ENCODE results near the gene SLC1A7.

GRCh38 chr1:53082826-53083455 lies 59.5 kb downstream of the SLC1A7 start:
- no peak for TF ChIP-seq CTCF (IDR thresholded peaks at IDR 0.05)
- TF ChIP-seq POLR2A (IDR thresholded peaks at IDR 0.05), result no peak
- TF ChIP-seq POLR2AphosphoS5 (IDR thresholded peaks at IDR 0.05), result no peak
- TF ChIP-seq EP300 (IDR thresholded peaks at IDR 0.05), result no peak
